HepG2 (cell line): ENCODE results near the gene USP14. TPM values are rescaled to one million over a fixed set of nuclear protein-coding genes. Genes with fewer than 3 reads are reported as not detected.

Source experiments
- ARID5B ChIP-seq: IDR thresholded peaks from 2 replicates; pipeline ENCODE4 v1.4.0; 2020; ENCODE audit warnings: mild to moderate bottlenecking, missing genetic modification reagents
- ATM ChIP-seq: fragments of 450-650 bp; IDR thresholded peaks from 2 replicates; pipeline ENCODE4 v1.7.1; 2017; ENCODE audit warnings: mild to moderate bottlenecking, borderline replicate concordance
- ESRRA ChIP-seq: sonication (generic); formaldehyde crosslinking; IDR thresholded peaks from 2 replicates; pipeline ENCODE4 v1.5.1; 2020; ENCODE audit warnings: mild to moderate bottlenecking, low read depth, missing genetic modification reagents
- MXD1 ChIP-seq: sonication (generic); formaldehyde crosslinking; IDR thresholded peaks from 2 replicates; pipeline ENCODE4 v1.4.0; 2020; ENCODE audit warnings: mild to moderate bottlenecking, missing genetic modification reagents
- MXD4 ChIP-seq: IDR thresholded peaks from 2 replicates; pipeline ENCODE4 v1.6.1; 2016; ENCODE audit warnings: mild to moderate bottlenecking, missing biosample characterization, missing genetic modification reagents
- MXI1 ChIP-seq: IDR thresholded peaks from 3 replicates; pipeline ENCODE4 v1.6.1; 2012; ENCODE audit warnings: low read depth, low read length, inconsistent platforms, borderline replicate concordance
- RBM39 ChIP-seq: fragments of 200-400 bp; formaldehyde crosslinking; IDR thresholded peaks from one replicate; pipeline ENCODE4 v1.6.1; 2018; ENCODE audit warnings: antibody characterized with exemption, mild to moderate bottlenecking, low read depth, low read length; ENCODE audit not compliant: poor library complexity, severe bottlenecking
- RCOR2 ChIP-seq: IDR thresholded peaks from 2 replicates; pipeline ENCODE4 v1.6.1; 2016; ENCODE audit warnings: missing biosample characterization, missing genetic modification reagents
- RXRB ChIP-seq: IDR thresholded peaks from 2 replicates; pipeline ENCODE4 v1.6.1; 2016; ENCODE audit warnings: borderline replicate concordance, missing genetic modification reagents, missing compliant biosample characterization
- SIN3B ChIP-seq: fragments of 150-350 bp; IDR thresholded peaks from 2 replicates; pipeline ENCODE4 v1.6.1; 2014; ENCODE audit warnings: low read length
- ZKSCAN8 ChIP-seq: IDR thresholded peaks from 2 replicates; pipeline ENCODE4 v1.6.1; 2016; ENCODE audit warnings: borderline replicate concordance, missing genetic modification reagents, missing compliant biosample characterization
- ZNF263 ChIP-seq: sonication (generic); formaldehyde crosslinking; IDR thresholded peaks from 2 replicates; pipeline ENCODE4 v1.4.0; 2020; ENCODE audit warnings: missing genetic modification reagents
- ZNF318 ChIP-seq: sonication (generic); formaldehyde crosslinking; IDR thresholded peaks from 2 replicates; pipeline ENCODE4 v1.4.0; 2020; ENCODE audit warnings: mild to moderate bottlenecking, missing genetic modification reagents
- ZNF343 ChIP-seq: sonication (generic); formaldehyde crosslinking; IDR thresholded peaks from 2 replicates; pipeline ENCODE4 v1.4.0; 2020; ENCODE audit warnings: mild to moderate bottlenecking, missing genetic modification reagents
- ZNF546 ChIP-seq: sonication (generic); formaldehyde crosslinking; conservative IDR thresholded peaks from 2 replicates; pipeline ENCODE4 v1.8.1; 2023; ENCODE audit warnings: mild to moderate bottlenecking, missing genetic modification reagents
- ZNF556 ChIP-seq: sonication (generic); formaldehyde crosslinking; IDR thresholded peaks from 2 replicates; pipeline ENCODE4 v1.4.0; 2020; ENCODE audit warnings: mild to moderate bottlenecking, missing genetic modification reagents, borderline replicate concordance
- ZNF761 ChIP-seq: sonication (generic); formaldehyde crosslinking; conservative IDR thresholded peaks from 2 replicates; pipeline ENCODE4 v1.4.0; 2020; ENCODE audit warnings: mild to moderate bottlenecking, missing genetic modification reagents
- polyA plus RNA-seq, 8 experiments: library from polyadenylated mRNA; depleted of rRNA in 3 of 8; stranded (reverse) in 7 of 8; unstranded in 1 of 8; fragments of >200 nt; fragmentation: Illumina TruSeq in 4 of 8; extraction: Trizol in 4 of 8; gene quantifications; 2 replicates each; pipeline versions ENCODE4 v1.2.1 to v1.2.3, GENCODE V29; 2011 to 2016; ENCODE audit warnings: low read depth in 4 of 8, missing spikeins in 1 of 8, mixed read lengths in 1 of 8; ENCODE audit not compliant: insufficient read depth in 1 of 8
- total RNA-seq, 5 experiments: library from RNA; depleted of rRNA; stranded (reverse); fragments of >200 nt; fragmentation: Illumina TruSeq; extraction: Trizol; gene quantifications; 2 replicates each; pipeline ENCODE4 v1.2.3, GENCODE V29; 2016; ENCODE audit warnings: low read depth in 1 of 5

The USP14 gene
- total and polyA plus RNA-seq, 2 of the 13 experiments (the other 11 are each of a cell fraction or from before 2014, with no cell fraction given) = 14.7 to 16.6 TPM

- TF ChIP-seq MXD1 (CRISPR knock-in tag) (peak; percentile 83), MXI1 (no peak), ATM (no peak), ZKSCAN8 (CRISPR knock-in tag) (no peak), ARID5B (CRISPR knock-in tag) (peak; percentile 44; the same call in 1 of the 2 replicates), RBM39 (no peak), ZNF546 (CRISPR knock-in tag) (peak; percentile 89; the same call in 1 of the 2 replicates), ZNF556 (CRISPR knock-in tag) (no peak), RCOR2 (no peak), SIN3B (no peak), ZNF318 (0 out of 2 replicates have a peak, but pooled peaks have one; percentile 37), ZNF761 (0 out of 2 replicates have a peak, but pooled peaks have one; percentile 57), ZNF263 (CRISPR knock-in tag) (0 out of 2 replicates have a peak, but pooled peaks have one; percentile 45), ZNF343 (0 out of 2 replicates have a peak, but pooled peaks have one; percentile 44), MXD4 (peak; percentile 46; the same call in 1 of the 2 replicates), RXRB (CRISPR knock-in tag) (no peak), ESRRA (CRISPR knock-in tag) (no peak)
These were observed 46.9 kb upstream of the USP14 start (continued) for GRCh38 chr18:111306-112014.
